GM12878 (cell line): Measurements from ENCODE around the gene NUP155. TPM values are rescaled to one million over a fixed set of nuclear protein-coding genes. Genes with fewer than 3 reads are reported as not detected.
A peak's percentile ranks its signal among the peaks of the same experiment; 100 is the strongest.

Experiments used
- ATF3 ChIP-seq: IDR thresholded peaks from 2 replicates; pipeline ENCODE4 v1.6.1; 2011; ENCODE audit warnings: low read depth, mild to moderate bottlenecking, low read length, moderate library complexity, borderline replicate concordance; ENCODE audit errors: extremely low read depth
- ATF7 ChIP-seq: fragments of 450-650 bp; IDR thresholded peaks from 2 replicates; pipeline ENCODE4 v1.6.1; 2016; ENCODE audit warnings: low read depth, mild to moderate bottlenecking
- EZH2 ChIP-seq: IDR thresholded peaks from 2 replicates; pipeline ENCODE4 v1.6.1; 2012; ENCODE audit warnings: low read depth, mild to moderate bottlenecking, control low read depth, inconsistent platforms, low read length, borderline replicate concordance; ENCODE audit not compliant: control insufficient read depth
- FOXM1 ChIP-seq: IDR thresholded peaks from 2 replicates; pipeline ENCODE4 v1.6.1; 2012; ENCODE audit warnings: low read depth, mild to moderate bottlenecking, inconsistent platforms, low read length, moderate library complexity
- MAX ChIP-seq: IDR thresholded peaks from 2 replicates; pipeline ENCODE4 v1.6.1; 2012; ENCODE audit warnings: low read depth, low read length, improper control_type of control experiment
- NFYB ChIP-seq: IDR thresholded peaks from 2 replicates; pipeline ENCODE4 v1.6.1; 2011; ENCODE audit warnings: low read depth, mild to moderate bottlenecking, low read length, improper control_type of control experiment, moderate library complexity; ENCODE audit not compliant: insufficient read depth
- NKRF ChIP-seq: fragments of 450-650 bp; conservative IDR thresholded peaks from 2 replicates; pipeline ENCODE4 v1.6.1; 2017; ENCODE audit warnings: mild to moderate bottlenecking, moderate library complexity
- PBX3 ChIP-seq: IDR thresholded peaks from 2 replicates; pipeline ENCODE4 v1.6.1; 2011; ENCODE audit warnings: mild to moderate bottlenecking, low read depth, low read length, moderate library complexity; ENCODE audit not compliant: insufficient replicate concordance
- RELA ChIP-seq: fragments of 450-650 bp; IDR thresholded peaks from 2 replicates; pipeline ENCODE4 v1.8.0; 2014; ENCODE audit warnings: borderline replicate concordance; ENCODE audit not compliant: partially characterized antibody
- SKIL ChIP-seq: fragments of 450-650 bp; IDR thresholded peaks from 2 replicates; pipeline ENCODE4 v1.6.1; 2017; ENCODE audit warnings: mild to moderate bottlenecking, low read depth, inconsistent platforms; ENCODE audit not compliant: poor library complexity, severe bottlenecking
- SUPT20H ChIP-seq: IDR thresholded peaks from 2 replicates; pipeline ENCODE4 v1.6.1; 2011; ENCODE audit warnings: low read depth, mild to moderate bottlenecking, low read length, moderate library complexity, borderline replicate concordance; ENCODE audit not compliant: control insufficient read depth
- ZNF592 ChIP-seq: fragments of 450-650 bp; IDR thresholded peaks from 2 replicates; pipeline ENCODE4 v1.6.1; 2017; ENCODE audit warnings: mild to moderate bottlenecking, moderate library complexity
- polyA plus RNA-seq, 11 experiments: library from polyadenylated mRNA; depleted of rRNA in 4 of 11; unstranded in 6 of 11; stranded (reverse) in 5 of 11; fragments of >200 nt; fragmentation: Nextera tagmentation in 4 of 11; fragmentation: Illumina TruSeq in 1 of 11; extraction: Ambion mirVana in 4 of 11; extraction: Trizol in 1 of 11; gene quantifications; 1 replicate in 1 of 11; 2 replicates in 10 of 11; pipeline versions ENCODE4 v1.2.1 to v1.2.3, GENCODE V29; 2011 to 2016; ENCODE audit warnings: inconsistent platforms in 2 of 11, missing spikeins in 2 of 11, low read depth in 1 of 11
- total RNA-seq, 4 experiments: library from RNA; depleted of rRNA in 3 of 4; stranded (reverse); fragments of >200 nt in 3 of 4; fragmentation: Illumina TruSeq in 1 of 4; extraction: Trizol in 1 of 4; gene quantifications; 2 replicates each; pipeline versions ENCODE4 v1.2.1 to v1.2.3, GENCODE V29; 2013 to 2021

NUP155 gene
- total and polyA plus RNA-seq, 10 of the 15 experiments (the other 5 are each of a cell fraction or from before 2014, with no cell fraction given) = 15.9 to 58.6 (median 37.1) TPM

GRCh38 chr5:37370864-37371726, at the start of gene NUP155 (continued):
- TF ChIP-seq ATF3 (peak; percentile 88), NKRF (peak; percentile 91), NFYB (no peak), ZNF592 (no peak), PBX3 (peak; percentile 4), ATF7 (peak; percentile 79), EZH2 (no peak), RELA (peak; percentile 34), MAX (peak; percentile 95), SKIL (peak; percentile 23), FOXM1 (peak; percentile 51; the same call in 1 of the 2 replicates), SUPT20H (no peak)
